MM.1S (cell line): ENCODE measurements around the gene GABRB3.

Experiments used
- DNase-seq: peaks from one replicate; pipeline ENCODE4 v3.0.0-alpha.2; 2015
- H2AFZ ChIP-seq: fragments of 300-600 bp; sonication (generic); 2 replicates; pipeline ENCODE4 v1.6.0; 2016; ENCODE audit warnings: antibody characterized with exemption, low read length
- H3F3A ChIP-seq: fragments of 300-600 bp; sonication (generic); 2 replicates; pipeline ENCODE4 v1.6.1; 2016; ENCODE audit warnings: mild to moderate bottlenecking, antibody characterized with exemption, low read length, moderate library complexity, mixed read lengths; ENCODE audit not compliant: insufficient read depth
- H3K27ac ChIP-seq: fragments of 300-600 bp; sonication (generic); 2 replicates; pipeline ENCODE4 v1.5.1; 2016; ENCODE audit warnings: mild to moderate bottlenecking, low read length
- H3K27me3 ChIP-seq: fragments of 300-600 bp; sonication (generic); replicated peaks from 2 replicates; pipeline ENCODE4 v1.6.0; 2016; ENCODE audit warnings: low read length; ENCODE audit not compliant: insufficient read depth
- H3K36me3 ChIP-seq: fragments of 300-600 bp; sonication (generic); replicated peaks from 2 replicates; pipeline ENCODE4 v1.6.1; 2016; ENCODE audit warnings: mild to moderate bottlenecking, low read length, mixed read lengths; ENCODE audit not compliant: insufficient read depth
- H3K4me1 ChIP-seq: fragments of 300-600 bp; sonication (generic); 2 replicates; pipeline ENCODE4 v1.6.1; 2016; ENCODE audit warnings: low read length, mixed read lengths
- H3K4me2 ChIP-seq: fragments of 300-600 bp; sonication (generic); 2 replicates; pipeline ENCODE4 v1.6.0; 2016; ENCODE audit warnings: low read depth, low read length
- H3K4me3 ChIP-seq: fragments of 300-600 bp; sonication (generic); 2 replicates; pipeline ENCODE4 v1.5.1; 2016; ENCODE audit warnings: low read length, mixed read lengths
- H3K79me2 ChIP-seq: fragments of 300-600 bp; sonication (generic); 2 replicates; pipeline ENCODE4 v1.6.1; 2016; ENCODE audit warnings: mixed run types, low read length, mixed read lengths
- H3K9ac ChIP-seq: fragments of 300-600 bp; sonication (generic); 2 replicates; pipeline ENCODE4 v1.6.1; 2016; ENCODE audit warnings: low read length, mixed read lengths
- H3K9me2 ChIP-seq: fragments of 300-600 bp; sonication (generic); replicated peaks from 2 replicates; pipeline ENCODE4 v1.6.1; 2016; ENCODE audit warnings: mild to moderate bottlenecking, low read length, mixed read lengths; ENCODE audit not compliant: insufficient read depth
- H3K9me3 ChIP-seq: fragments of 300-600 bp; sonication (generic); replicated peaks from 2 replicates; pipeline ENCODE4 v1.6.1; 2016; ENCODE audit warnings: mild to moderate bottlenecking, low read length, mixed read lengths; ENCODE audit not compliant: insufficient read depth
- H4K20me1 ChIP-seq: fragments of 300-600 bp; sonication (generic); 2 replicates; pipeline ENCODE4 v1.6.1; 2016; ENCODE audit warnings: mild to moderate bottlenecking, low read length, moderate library complexity, mixed read lengths; ENCODE audit not compliant: insufficient read depth
- CTCF ChIP-seq: fragments of 300-600 bp; sonication (generic); IDR thresholded peaks from 2 replicates; pipeline ENCODE4 v1.5.1; 2016; ENCODE audit warnings: antibody characterized with exemption, low read length, mixed read lengths
- EZH2 ChIP-seq: fragments of 300-600 bp; sonication (generic); optimal IDR thresholded peaks from 2 replicates; pipeline ENCODE3; 2017; ENCODE audit warnings: low read depth, mild to moderate bottlenecking, antibody characterized with exemption, low read length, mixed read lengths
- EZH2phosphoT487 ChIP-seq: fragments of 300-600 bp; sonication (generic); IDR thresholded peaks from 2 replicates; pipeline ENCODE4 v1.6.1; 2018; ENCODE audit warnings: antibody characterized with exemption, low read length

Gene GABRB3

GRCh38 chr15:26598704-26599103 lies 174.2 kb downstream of the GABRB3 start:
- no peaks in the 10 kb centered on the region for H3F3A ChIP-seq
- no peaks in the 10 kb centered on the region for H3K9me3 ChIP-seq
- H3K27me3 ChIP-seq = no peaks in the 10 kb centered on the region
- no peak overlapping the region for H3K27ac ChIP-seq
- H4K20me1 ChIP-seq = no peaks in the 10 kb centered on the region
- no peak overlapping the region for H3K9ac ChIP-seq
- no peak overlapping the region for H3K4me2 ChIP-seq
- no peaks in the 10 kb centered on the region for H3K4me1 ChIP-seq
- H3K4me3 ChIP-seq = no peak overlapping the region
- no peak for DNase-seq
- H3K79me2 ChIP-seq = no peaks in the 10 kb centered on the region
- H2AFZ ChIP-seq = no peak overlapping the region
- H3K9me2 ChIP-seq = no peaks in the 10 kb centered on the region
- no peaks in the 10 kb centered on the region for H3K36me3 ChIP-seq
- TF ChIP-seq EZH2phosphoT487 = no peak
- no peak for TF ChIP-seq EZH2
- no peak for TF ChIP-seq CTCF

GRCh38 chr15:26595611-26596010 lies 177.3 kb downstream of the GABRB3 start:
- Histone ChIP-seq H2AFZ (no peak overlapping the region), H3K4me1 (no peaks in the 10 kb centered on the region), H4K20me1 (no peaks in the 10 kb centered on the region), H3K9me2 (no peaks in the 10 kb centered on the region), H3K9ac (no peak overlapping the region), H3K4me3 (no peak overlapping the region), H3K9me3 (no peaks in the 10 kb centered on the region), H3K27me3 (no peaks in the 10 kb centered on the region), H3F3A (no peaks in the 10 kb centered on the region), H3K27ac (no peak overlapping the region), H3K36me3 (no peaks in the 10 kb centered on the region), H3K4me2 (no peak overlapping the region), H3K79me2 (no peaks in the 10 kb centered on the region)
- no peak for DNase-seq
- TF ChIP-seq EZH2 (no peak), EZH2phosphoT487 (no peak), CTCF (no peak)

GRCh38 chr15:26590676-26591075 lies 182.2 kb downstream of the GABRB3 start:
- H3K9me2 ChIP-seq = no peaks in the 10 kb centered on the region
- H3F3A ChIP-seq = no peaks in the 10 kb centered on the region
- no peak overlapping the region for H2AFZ ChIP-seq
- TF ChIP-seq EZH2 = no peak
- TF ChIP-seq CTCF = no peak
- no peak for TF ChIP-seq EZH2phosphoT487
- H3K9me3 ChIP-seq = no peaks in the 10 kb centered on the region
- no peaks in the 10 kb centered on the region for H3K4me1 ChIP-seq
- H3K9ac ChIP-seq = no peak overlapping the region
- H3K79me2 ChIP-seq = no peaks in the 10 kb centered on the region
- no peak for DNase-seq
- no peak overlapping the region for H3K4me3 ChIP-seq
- H3K4me2 ChIP-seq = no peak overlapping the region
- H3K27me3 ChIP-seq = no peaks in the 10 kb centered on the region
- no peaks in the 10 kb centered on the region for H3K36me3 ChIP-seq
- no peaks in the 10 kb centered on the region for H4K20me1 ChIP-seq
- H3K27ac ChIP-seq = no peak overlapping the region

- TF ChIP-seq EZH2phosphoT487 = no peak
- no peak for TF ChIP-seq CTCF
- TF ChIP-seq EZH2 = no peak
- Histone ChIP-seq H3K9me3 (no peaks in the 10 kb centered on the region), H3K4me1 (no peaks in the 10 kb centered on the region), H3K79me2 (no peaks in the 10 kb centered on the region), H3K4me3 (no peak overlapping the region), H3F3A (no peaks in the 10 kb centered on the region), H2AFZ (no peak overlapping the region), H3K36me3 (no peaks in the 10 kb centered on the region), H3K27ac (no peak overlapping the region), H4K20me1 (no peaks in the 10 kb centered on the region), H3K27me3 (no peaks in the 10 kb centered on the region), H3K4me2 (no peak overlapping the region), H3K9ac (no peak overlapping the region), H3K9me2 (no peaks in the 10 kb centered on the region)
- DNase-seq = no peak
Measured at GRCh38 chr15:26582840-26583239, 190.0 kb downstream of the GABRB3 start.
